Activated naive CD8-positive, alpha-beta T cell treated with anti-CD3 and anti-CD28 coated beads, Interleukin-2, amount 50 U/mL, for 24 hours (primary cell): ENCODE results near the gene DNAH5.

Experiments used
- ATAC-seq: fragments of 150-1000 bp; cut with Tn5 transposase; one replicate; pipeline ENCODE4 v1.10.0; 2021
- DNase-seq: peaks from one replicate; pipeline ENCODE4 v3.0.0; 2021
- H3K27ac Mint-ChIP-seq: one replicate; pipeline ENCODE4 v1.8.0; 2021; ENCODE audit warnings: mild to moderate bottlenecking, mixed read lengths
- H3K27me3 Mint-ChIP-seq: one replicate; pipeline ENCODE4 v1.8.0; 2021; ENCODE audit warnings: mixed read lengths
- H3K36me3 Mint-ChIP-seq: one replicate; pipeline ENCODE4 v1.8.0; 2021; ENCODE audit warnings: low read depth, mixed read lengths
- H3K4me1 Mint-ChIP-seq: one replicate; pipeline ENCODE4 v1.8.0; 2021; ENCODE audit warnings: mixed read lengths
- H3K4me3 Mint-ChIP-seq: one replicate; pipeline ENCODE4 v1.8.0; 2021; ENCODE audit warnings: mild to moderate bottlenecking, moderate library complexity, mixed read lengths
- H3K9me3 Mint-ChIP-seq: one replicate; pipeline ENCODE4 v1.8.0; 2021; ENCODE audit warnings: mixed read lengths

The DNAH5 gene

GRCh38 chr5:13973724-13974123, 29.2 kb upstream of the DNAH5 start:
- no peak for DNase-seq
- Mint-ChIP-seq H3K9me3 (no peaks in the 10 kb centered on the region), H3K27ac (no peak overlapping the region), H3K4me1 (no peaks in the 10 kb centered on the region), H3K36me3 (no peaks in the 10 kb centered on the region), H3K4me3 (no peak overlapping the region), H3K27me3 (no peaks in the 10 kb centered on the region)
- no peak for ATAC-seq

DNA sequence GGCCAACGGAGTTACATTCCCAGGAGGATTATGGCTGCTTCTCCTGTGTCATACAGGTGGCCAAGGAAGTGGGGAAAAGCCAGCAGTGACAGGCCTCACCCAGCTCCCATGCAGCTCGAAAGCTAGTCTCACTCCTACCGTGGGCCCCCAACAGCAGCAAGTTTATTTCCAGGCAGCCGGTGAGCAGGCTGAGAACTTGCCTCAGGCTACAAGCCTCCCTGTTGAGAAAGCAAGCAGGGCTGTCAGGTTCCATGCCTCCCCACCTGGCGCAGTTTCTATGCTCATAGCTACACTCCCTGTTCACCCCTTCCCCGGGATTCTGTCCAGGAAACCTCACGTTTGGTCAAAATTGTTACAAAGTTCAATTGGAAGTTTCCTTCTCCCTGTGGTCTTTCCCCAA, 27.5 kb upstream of the DNAH5 start:
- Mint-ChIP-seq H3K4me3 (no peak overlapping the region), H3K9me3 (no peaks in the 10 kb centered on the region), H3K27ac (no peak overlapping the region), H3K4me1 (no peaks in the 10 kb centered on the region), H3K36me3 (no peaks in the 10 kb centered on the region), H3K27me3 (no peaks in the 10 kb centered on the region)
- no peak for DNase-seq
- no peak for ATAC-seq

- DNase-seq (no peak), ATAC-seq (no peak)
- Mint-ChIP-seq H3K27me3 (peaks cover 2% of the 10 kb centered on the region), H3K27ac (no peak overlapping the region), H3K4me1 (no peaks in the 10 kb centered on the region), H3K36me3 (no peaks in the 10 kb centered on the region), H3K9me3 (no peaks in the 10 kb centered on the region), H3K4me3 (no peak overlapping the region)
Measured at GRCh38 chr5:13957032-13957645, 12.7 kb upstream of the DNAH5 start.

GRCh38 chr5:13956471-13956870, 12.0 kb upstream of the DNAH5 start:
- no peak overlapping the region for H3K4me3 Mint-ChIP-seq

GRCh38 chr5:13955896-13956295, 11.4 kb upstream of the DNAH5 start:
- H3K36me3 Mint-ChIP-seq, result no peaks in the 10 kb centered on the region
- H3K4me1 Mint-ChIP-seq, result no peaks in the 10 kb centered on the region
- H3K9me3 Mint-ChIP-seq, result no peaks in the 10 kb centered on the region
- peaks cover 2% of the 10 kb centered on the region for H3K27me3 Mint-ChIP-seq
- ATAC-seq (no peak), DNase-seq (no peak)
- no peak overlapping the region for H3K4me3 Mint-ChIP-seq
- H3K27ac Mint-ChIP-seq, result no peak overlapping the region

More at GRCh38 chr5:13956471-13956870, 12.0 kb upstream of the DNAH5 start:
- DNase-seq, result no peak
- Mint-ChIP-seq H3K9me3 (no peaks in the 10 kb centered on the region), H3K27ac (no peak overlapping the region), H3K36me3 (no peaks in the 10 kb centered on the region), H3K4me1 (no peaks in the 10 kb centered on the region), H3K27me3 (peaks cover 2% of the 10 kb centered on the region)
- ATAC-seq, result no peak

GRCh38 chr5:13946111-13946510, 1.6 kb upstream of the DNAH5 start:
- no peak for ATAC-seq
- H3K27ac Mint-ChIP-seq, result no peak overlapping the region
- no peaks in the 10 kb centered on the region for H3K36me3 Mint-ChIP-seq
- H3K27me3 Mint-ChIP-seq, result no peaks in the 10 kb centered on the region
- no peaks in the 10 kb centered on the region for H3K4me1 Mint-ChIP-seq
- no peak for DNase-seq
- H3K4me3 Mint-ChIP-seq, result no peak overlapping the region
- H3K9me3 Mint-ChIP-seq, result no peaks in the 10 kb centered on the region

GRCh38 chr5:13945271-13945670, 783 bp upstream of the DNAH5 start:
- DNase-seq (no peak), ATAC-seq (no peak)
- no peak overlapping the region for H3K4me3 Mint-ChIP-seq
- H3K4me1 Mint-ChIP-seq, result no peaks in the 10 kb centered on the region
- H3K9me3 Mint-ChIP-seq, result no peaks in the 10 kb centered on the region
- H3K36me3 Mint-ChIP-seq, result no peaks in the 10 kb centered on the region
- no peaks in the 10 kb centered on the region for H3K27me3 Mint-ChIP-seq
- no peak overlapping the region for H3K27ac Mint-ChIP-seq

GRCh38 chr5:13943676-13944075, 812 bp downstream of the DNAH5 start:
- H3K4me3 Mint-ChIP-seq, result no peak overlapping the region
- H3K27me3 Mint-ChIP-seq, result no peaks in the 10 kb centered on the region
- no peak for ATAC-seq

DNA sequence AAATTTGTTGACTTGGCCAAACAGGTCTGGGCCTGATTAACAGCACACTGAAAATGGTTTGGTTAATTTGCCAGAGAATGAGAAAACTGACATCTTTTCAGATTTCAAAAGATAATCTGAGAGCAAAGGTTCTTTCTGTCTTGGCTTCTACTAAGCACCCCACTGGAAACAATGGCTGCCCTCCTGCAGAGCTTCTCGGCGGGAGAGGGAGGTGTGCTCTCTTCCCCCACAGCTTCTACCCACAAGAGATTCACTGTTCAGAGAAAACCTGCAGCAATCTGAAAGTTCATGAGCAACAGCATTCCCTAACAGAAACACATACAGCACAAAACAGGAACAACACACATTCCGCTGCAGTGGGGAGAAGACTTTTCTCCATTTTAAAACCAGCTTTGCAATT, 3.0 kb downstream of the DNAH5 start:
- H3K27ac Mint-ChIP-seq, result no peak overlapping the region
- H3K4me3 Mint-ChIP-seq, result no peak overlapping the region
- no peak for DNase-seq
- no peak for ATAC-seq
- no peaks in the 10 kb centered on the region for H3K36me3 Mint-ChIP-seq
- peaks cover 2% of the 10 kb centered on the region for H3K27me3 Mint-ChIP-seq
- H3K9me3 Mint-ChIP-seq, result no peaks in the 10 kb centered on the region
- H3K4me1 Mint-ChIP-seq, result no peaks in the 10 kb centered on the region

More at GRCh38 chr5:13943676-13944075, 812 bp downstream of the DNAH5 start:
- no peak overlapping the region for H3K27ac Mint-ChIP-seq
- DNase-seq, result no peak
- H3K9me3 Mint-ChIP-seq, result no peaks in the 10 kb centered on the region
- no peaks in the 10 kb centered on the region for H3K36me3 Mint-ChIP-seq
- no peaks in the 10 kb centered on the region for H3K4me1 Mint-ChIP-seq

DNA sequence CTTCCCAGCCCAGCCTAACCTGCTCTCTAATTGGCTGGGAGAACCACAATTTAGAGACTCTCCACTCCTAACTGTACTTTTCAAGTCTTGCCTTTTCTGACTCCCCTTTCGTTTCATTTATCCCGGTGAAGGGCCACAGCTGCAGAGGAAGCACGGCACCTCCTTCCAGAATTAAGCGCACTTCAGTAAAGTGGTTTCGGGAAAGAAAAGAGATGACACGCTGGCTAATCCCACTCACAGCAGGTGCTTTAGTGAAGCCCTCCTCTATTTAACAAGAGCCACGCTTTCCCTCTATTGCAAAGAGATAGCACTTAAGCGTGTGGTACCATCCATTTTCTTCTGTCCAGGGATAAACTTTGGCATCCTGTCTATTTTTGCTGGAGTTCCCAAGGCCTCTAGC, 4.8 kb downstream of the DNAH5 start:
- peaks cover 2% of the 10 kb centered on the region for H3K27me3 Mint-ChIP-seq
- H3K4me3 Mint-ChIP-seq, result no peak overlapping the region
- H3K4me1 Mint-ChIP-seq, result no peaks in the 10 kb centered on the region
- no peaks in the 10 kb centered on the region for H3K9me3 Mint-ChIP-seq
- H3K27ac Mint-ChIP-seq, result no peak overlapping the region
- ATAC-seq, result no peak
- H3K36me3 Mint-ChIP-seq, result no peaks in the 10 kb centered on the region
- no peak for DNase-seq

DNA sequence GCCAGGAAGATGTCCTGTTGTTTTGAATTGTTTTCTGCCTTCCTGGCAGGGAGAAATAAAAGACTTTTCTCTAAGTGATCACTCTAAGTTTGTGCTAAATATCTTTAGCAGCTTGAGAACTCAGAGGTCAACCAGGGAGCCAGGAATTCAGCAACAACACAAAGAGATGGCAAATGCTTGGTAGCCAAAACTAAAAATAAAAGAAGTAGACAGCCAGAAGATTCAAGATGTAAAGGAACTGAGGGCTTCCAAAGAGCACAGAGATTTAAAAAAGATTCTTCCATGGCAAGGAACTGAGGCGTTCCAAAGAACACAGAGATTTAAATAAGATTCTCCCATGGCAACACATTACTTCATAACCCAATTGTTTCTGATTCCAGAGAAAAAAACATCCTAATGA, 9.6 kb downstream of the DNAH5 start:
- Mint-ChIP-seq H3K4me1 (no peaks in the 10 kb centered on the region), H3K27me3 (peaks cover 2% of the 10 kb centered on the region), H3K27ac (no peak overlapping the region), H3K9me3 (peaks cover 16% of the 10 kb centered on the region), H3K36me3 (no peaks in the 10 kb centered on the region), H3K4me3 (no peak overlapping the region)
- no peak for ATAC-seq
- DNase-seq, result no peak

GRCh38 chr5:13934125-13934524, 10.4 kb downstream of the DNAH5 start:
- Mint-ChIP-seq H3K27ac (no peak overlapping the region), H3K9me3 (peaks cover 16% of the 10 kb centered on the region), H3K36me3 (no peaks in the 10 kb centered on the region), H3K4me1 (no peaks in the 10 kb centered on the region), H3K27me3 (peaks cover 2% of the 10 kb centered on the region), H3K4me3 (no peak overlapping the region)
- no peak for DNase-seq
- no peak for ATAC-seq

- Mint-ChIP-seq H3K36me3 (no peaks in the 10 kb centered on the region), H3K27ac (no peak overlapping the region), H3K4me1 (no peaks in the 10 kb centered on the region), H3K4me3 (no peak overlapping the region), H3K27me3 (peaks cover 2% of the 10 kb centered on the region), H3K9me3 (peaks cover 16% of the 10 kb centered on the region)
- DNase-seq (no peak), ATAC-seq (no peak)
Measured at GRCh38 chr5:13932561-13932960, 11.9 kb downstream of the DNAH5 start.

DNA sequence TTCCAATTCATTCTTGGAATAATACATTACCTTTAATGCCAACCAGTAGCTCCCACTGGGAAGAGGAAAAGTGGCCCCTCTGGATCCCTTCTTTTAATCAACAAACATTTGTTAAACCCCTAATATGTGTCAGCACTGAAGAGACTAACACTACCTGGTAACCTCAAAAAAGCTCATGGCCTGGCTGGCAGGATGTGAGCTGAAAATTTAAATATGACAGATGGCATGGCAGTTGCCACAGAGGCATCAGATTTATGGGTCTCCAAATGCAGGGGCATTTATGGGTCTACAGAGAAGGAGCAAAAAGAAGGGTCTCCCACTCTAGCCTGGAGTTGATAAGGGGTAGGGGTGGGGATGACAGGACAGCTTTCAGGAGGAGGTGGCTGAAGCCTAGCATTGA, 12.5 kb downstream of the DNAH5 start:
- DNase-seq, result no peak
- H3K4me3 Mint-ChIP-seq, result no peak overlapping the region
- peaks cover 16% of the 10 kb centered on the region for H3K9me3 Mint-ChIP-seq
- no peaks in the 10 kb centered on the region for H3K36me3 Mint-ChIP-seq
- H3K4me1 Mint-ChIP-seq, result no peaks in the 10 kb centered on the region
- no peak overlapping the region for H3K27ac Mint-ChIP-seq
- H3K27me3 Mint-ChIP-seq, result no peaks in the 10 kb centered on the region
- no peak for ATAC-seq

DNA sequence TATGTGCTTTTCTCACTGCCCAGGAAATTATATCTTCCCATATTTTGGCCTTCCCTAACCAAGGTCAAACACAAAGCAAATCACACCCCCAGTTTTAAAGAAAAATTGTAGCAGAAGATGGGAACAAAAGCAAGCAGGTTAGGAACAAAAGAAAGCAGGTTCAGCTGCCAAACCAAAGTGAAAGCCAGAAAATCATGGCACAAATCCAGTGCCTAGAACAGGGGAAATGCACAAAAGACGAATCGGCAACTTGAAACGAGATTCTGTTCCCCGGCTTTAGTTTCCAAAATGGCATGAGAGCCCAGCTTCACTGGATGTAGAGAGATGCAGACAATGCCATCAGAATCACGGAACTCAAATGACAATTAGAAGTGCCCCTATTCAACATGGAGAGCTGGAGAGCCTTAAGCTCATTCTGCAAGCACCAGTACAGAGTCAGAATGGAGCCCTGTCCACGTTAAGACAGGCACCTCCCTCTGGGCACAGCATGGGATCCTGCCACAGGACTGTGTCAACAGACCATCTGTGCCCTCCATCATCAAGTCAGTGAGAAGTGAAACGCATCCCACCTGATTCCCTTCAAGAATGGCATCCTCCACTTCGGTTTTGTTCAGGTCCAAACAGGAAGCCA, 13.8 kb downstream of the DNAH5 start:
- Mint-ChIP-seq H3K36me3 (no peaks in the 10 kb centered on the region), H3K27ac (no peak overlapping the region), H3K4me3 (no peak overlapping the region), H3K4me1 (no peaks in the 10 kb centered on the region), H3K9me3 (peaks cover 16% of the 10 kb centered on the region), H3K27me3 (no peaks in the 10 kb centered on the region)
- no peak for ATAC-seq
- no peak for DNase-seq

DNA sequence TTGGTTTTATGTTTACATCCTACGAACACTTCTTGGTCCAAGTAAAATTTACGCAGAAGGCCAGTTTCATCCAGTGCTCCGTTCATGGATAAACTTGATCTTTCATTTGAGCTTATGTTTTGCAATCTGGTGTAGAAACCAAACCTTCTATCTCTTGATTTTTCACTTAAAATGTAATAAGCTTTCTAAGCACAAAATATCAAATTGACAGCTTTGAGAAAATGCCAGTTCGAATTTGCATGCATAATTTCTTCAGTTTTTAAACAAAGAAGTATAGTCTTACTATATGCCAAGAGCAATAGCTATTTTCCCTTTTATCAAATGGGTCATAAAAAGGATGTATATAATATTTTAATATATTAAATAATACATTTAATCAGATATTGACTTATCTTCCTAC, 17.8 kb downstream of the DNAH5 start:
- Mint-ChIP-seq H3K9me3 (no peaks in the 10 kb centered on the region), H3K36me3 (no peaks in the 10 kb centered on the region), H3K4me1 (no peaks in the 10 kb centered on the region), H3K27me3 (no peaks in the 10 kb centered on the region), H3K27ac (no peak overlapping the region), H3K4me3 (no peak overlapping the region)
- ATAC-seq (no peak), DNase-seq (no peak)
